ENCODE data around the gene VPS26C.

The VPS26C gene

DNA sequence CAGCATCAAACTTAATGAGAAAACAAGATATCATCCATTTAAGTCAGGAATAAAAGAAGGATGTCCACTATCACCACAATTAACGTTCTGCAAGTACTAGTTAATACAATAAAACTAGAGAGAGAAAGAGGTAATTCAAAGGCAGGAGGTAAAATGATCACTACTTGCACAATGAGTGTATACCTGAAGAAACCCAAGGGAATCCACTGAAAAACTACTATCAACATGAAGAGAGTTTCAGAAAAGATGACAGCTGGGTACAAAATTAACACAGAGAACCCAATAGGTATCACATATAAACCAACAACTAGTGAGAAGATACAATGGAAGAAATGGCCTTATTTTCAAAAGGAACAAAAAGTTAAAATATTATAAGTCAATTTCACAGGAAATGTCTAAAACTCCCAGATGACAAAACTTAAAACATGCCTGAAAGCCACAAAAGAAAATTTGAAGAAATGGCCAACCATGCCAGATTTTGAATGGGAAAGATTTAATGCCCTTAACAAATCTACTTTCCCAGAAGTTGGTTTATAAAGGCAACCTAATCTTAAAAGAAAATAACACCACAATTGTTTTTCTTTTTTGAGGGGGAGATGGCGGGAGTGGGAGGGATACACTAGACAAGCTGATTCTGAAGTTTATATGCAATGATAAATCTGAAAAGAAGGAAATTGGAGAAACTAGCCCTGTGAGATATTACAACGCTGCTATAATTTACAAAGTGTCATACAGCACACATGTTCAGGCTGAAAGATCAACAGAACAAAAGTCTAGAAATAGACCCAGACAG lies 17.8 kb downstream of the VPS26C start:
- Histone ChIP-seq H3K27me3 (ENCODE audit: low read length) (no peaks in the 10 kb centered on the region), H3K27ac (ENCODE audit: low read depth, low read length) (no peak overlapping the region), H3K36me3 (ENCODE audit: low read length) (no peaks in the 10 kb centered on the region), H3K9ac (ENCODE audit: low read length) (no peak overlapping the region), H3K4me2 (ENCODE audit: low read depth, low read length, poor library complexity, severe bottlenecking) (no peak overlapping the region), H3K9me2 (replicated peaks; ENCODE audit: insufficient read depth, low read length) (no peaks in the 10 kb centered on the region), H3K9me3 (ENCODE audit: insufficient read depth, low read length) (no peaks in the 10 kb centered on the region), H2AFZ (ENCODE audit: low read depth, low read length, severe bottlenecking) (no peak overlapping the region), H4K20me1 (ENCODE audit: low read depth, low read length) (peaks cover 11% of the 10 kb centered on the region), H3K4me3 (ENCODE audit: insufficient read depth, low read length, poor library complexity, severe bottlenecking) (no peak overlapping the region), H3F3A (ENCODE audit: insufficient read depth) (0 out of 2 replicates have a peak, but pooled peaks cover 5% of the 10 kb centered on the region), H3K79me2 (ENCODE audit: insufficient read depth, low read length) (peaks cover 99% of the 10 kb centered on the region)
- no peak for TF ChIP-seq EZH2phosphoT487 (conservative IDR thresholded peaks at IDR 0.05; ENCODE audit: low read length)
- TF ChIP-seq, protein P1, sequence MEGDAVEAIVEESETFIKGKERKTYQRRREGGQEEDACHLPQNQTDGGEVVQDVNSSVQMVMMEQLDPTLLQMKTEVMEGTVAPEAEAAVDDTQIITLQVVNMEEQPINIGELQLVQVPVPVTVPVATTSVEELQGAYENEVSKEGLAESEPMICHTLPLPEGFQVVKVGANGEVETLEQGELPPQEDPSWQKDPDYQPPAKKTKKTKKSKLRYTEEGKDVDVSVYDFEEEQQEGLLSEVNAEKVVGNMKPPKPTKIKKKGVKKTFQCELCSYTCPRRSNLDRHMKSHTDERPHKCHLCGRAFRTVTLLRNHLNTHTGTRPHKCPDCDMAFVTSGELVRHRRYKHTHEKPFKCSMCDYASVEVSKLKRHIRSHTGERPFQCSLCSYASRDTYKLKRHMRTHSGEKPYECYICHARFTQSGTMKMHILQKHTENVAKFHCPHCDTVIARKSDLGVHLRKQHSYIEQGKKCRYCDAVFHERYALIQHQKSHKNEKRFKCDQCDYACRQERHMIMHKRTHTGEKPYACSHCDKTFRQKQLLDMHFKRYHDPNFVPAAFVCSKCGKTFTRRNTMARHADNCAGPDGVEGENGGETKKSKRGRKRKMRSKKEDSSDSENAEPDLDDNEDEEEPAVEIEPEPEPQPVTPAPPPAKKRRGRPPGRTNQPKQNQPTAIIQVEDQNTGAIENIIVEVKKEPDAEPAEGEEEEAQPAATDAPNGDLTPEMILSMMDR (IDR thresholded peaks at IDR 0.05; ENCODE audit: insufficient read depth, low read length, poor library complexity, severe bottlenecking) = no peak

DNA sequence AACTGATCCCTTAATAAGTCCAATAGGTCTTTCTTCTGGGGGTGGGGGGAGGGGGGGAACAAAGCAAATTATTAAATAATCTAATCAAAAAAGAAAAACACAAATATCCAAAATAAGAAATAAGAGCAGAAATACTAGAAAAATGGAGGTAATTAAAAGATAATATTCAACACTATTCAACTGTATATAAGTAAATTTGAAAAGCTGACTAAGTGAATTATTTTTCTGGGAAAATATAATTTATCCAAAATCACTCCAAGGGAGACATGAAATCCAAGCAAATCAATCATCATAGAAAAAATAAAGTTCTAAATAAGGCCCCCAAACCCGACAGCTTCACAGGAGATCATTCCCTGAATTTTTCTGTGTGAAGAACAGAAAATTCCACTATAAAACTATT lies 18.8 kb downstream of the VPS26C start:
- Histone ChIP-seq H3K79me2 (ENCODE audit: insufficient read depth, low read length) (peaks cover 99% of the 10 kb centered on the region), H3K9me3 (ENCODE audit: insufficient read depth, low read length) (no peaks in the 10 kb centered on the region), H4K20me1 (ENCODE audit: low read depth, low read length) (peaks cover 11% of the 10 kb centered on the region), H3K4me2 (ENCODE audit: low read depth, low read length, poor library complexity, severe bottlenecking) (no peak overlapping the region), H3K9me2 (replicated peaks; ENCODE audit: insufficient read depth, low read length) (no peaks in the 10 kb centered on the region), H3K27ac (ENCODE audit: low read depth, low read length) (no peak overlapping the region), H2AFZ (ENCODE audit: low read depth, low read length, severe bottlenecking) (no peak overlapping the region), H3K9ac (ENCODE audit: low read length) (no peak overlapping the region), H3K27me3 (ENCODE audit: low read length) (no peaks in the 10 kb centered on the region), H3K4me3 (ENCODE audit: insufficient read depth, low read length, poor library complexity, severe bottlenecking) (no peak overlapping the region), H3K36me3 (ENCODE audit: low read length) (no peaks in the 10 kb centered on the region), H3F3A (ENCODE audit: insufficient read depth) (0 out of 2 replicates have a peak, but pooled peaks cover 5% of the 10 kb centered on the region)
- TF ChIP-seq, protein P1 (IDR thresholded peaks at IDR 0.05; ENCODE audit: insufficient read depth, low read length, poor library complexity, severe bottlenecking) = no peak
- TF ChIP-seq EZH2phosphoT487 (conservative IDR thresholded peaks at IDR 0.05; ENCODE audit: low read length) = no peak

DNA sequence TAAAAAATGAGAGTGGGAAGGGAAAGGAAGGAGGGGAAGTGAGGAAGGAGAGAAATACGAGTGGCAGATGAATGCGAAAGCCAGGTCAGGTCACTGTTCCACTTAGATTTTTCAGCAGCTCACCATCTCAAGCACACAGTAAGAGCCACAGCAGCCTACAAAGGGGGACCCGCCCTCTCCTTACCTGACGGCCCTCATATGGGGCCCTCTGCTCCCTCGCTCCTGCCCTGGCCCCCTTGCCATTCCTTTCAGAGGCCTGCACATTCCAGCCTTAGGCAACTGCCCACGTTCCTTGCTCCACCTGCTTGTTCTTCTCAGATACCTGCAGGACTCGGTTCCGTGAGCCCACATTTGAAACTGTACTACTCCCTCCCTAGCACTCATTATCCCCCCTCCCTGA lies 22.0 kb downstream of the VPS26C start:
- Histone ChIP-seq H3K27me3 (ENCODE audit: low read length) (no peaks in the 10 kb centered on the region), H2AFZ (ENCODE audit: low read depth, low read length, severe bottlenecking) (no peak overlapping the region), H3K4me2 (ENCODE audit: low read depth, low read length, poor library complexity, severe bottlenecking) (no peak overlapping the region), H3K27ac (ENCODE audit: low read depth, low read length) (no peak overlapping the region), H3K36me3 (ENCODE audit: low read length) (no peaks in the 10 kb centered on the region), H3K9me3 (ENCODE audit: insufficient read depth, low read length) (no peaks in the 10 kb centered on the region), H3K9me2 (replicated peaks; ENCODE audit: insufficient read depth, low read length) (no peaks in the 10 kb centered on the region), H3F3A (ENCODE audit: insufficient read depth) (no peaks in the 10 kb centered on the region), H3K79me2 (ENCODE audit: insufficient read depth, low read length) (peaks cover 86% of the 10 kb centered on the region), H3K9ac (ENCODE audit: low read length) (no peak overlapping the region), H4K20me1 (ENCODE audit: low read depth, low read length) (peaks cover 7% of the 10 kb centered on the region; the same call in 1 of the 2 replicates), H3K4me3 (ENCODE audit: insufficient read depth, low read length, poor library complexity, severe bottlenecking) (no peak overlapping the region)
- TF ChIP-seq, protein P1 (IDR thresholded peaks at IDR 0.05; ENCODE audit: insufficient read depth, low read length, poor library complexity, severe bottlenecking) = no peak
- no peak for TF ChIP-seq EZH2phosphoT487 (conservative IDR thresholded peaks at IDR 0.05; ENCODE audit: low read length)
